Liver (tissue), 9 donors: ENCODE data around the gene MTERF4. TPM values are rescaled to one million over a fixed set of nuclear protein-coding genes. Genes with fewer than 3 reads are reported as not detected.

ENCODE experiments used
- DNase-seq: peaks from one replicate; pipeline ENCODE4 v3.0.0-alpha.2; 2017; ENCODE audit warnings: low spot score
- H3K27ac ChIP-seq, 2 donors: one replicate each; pipeline ENCODE4 v1.7.0; 2013; ENCODE audit warnings: inconsistent platforms in 2 of 2, low read length in 2 of 2, control low read depth in 1 of 2, low read depth in 1 of 2, mild to moderate bottlenecking in 1 of 2
- H3K27me3 ChIP-seq, 4 donors: one replicate each; pipeline versions ENCODE4 v1.6.1 to v1.7.0; 2013; ENCODE audit warnings: low read length in 3 of 4, inconsistent platforms in 1 of 4, mild to moderate bottlenecking in 1 of 4, moderate library complexity in 1 of 4; ENCODE audit not compliant: control insufficient read depth in 4 of 4, insufficient read depth in 4 of 4
- H3K36me3 ChIP-seq, 4 donors: one replicate each; pipeline versions ENCODE4 v1.6.1 to v1.7.0; 2013; ENCODE audit warnings: low read length in 3 of 4, mild to moderate bottlenecking in 3 of 4, low read depth in 1 of 4, moderate library complexity in 1 of 4; ENCODE audit not compliant: control insufficient read depth in 4 of 4, insufficient read depth in 3 of 4
- H3K4me1 ChIP-seq, 4 donors: one replicate each; pipeline versions ENCODE4 v1.6.1 to v1.7.0; 2013; ENCODE audit warnings: low read length in 3 of 4, mild to moderate bottlenecking in 3 of 4, moderate library complexity in 1 of 4; ENCODE audit not compliant: control insufficient read depth in 4 of 4, insufficient read depth in 4 of 4
- H3K4me3 ChIP-seq, 3 donors: one replicate each; pipeline versions ENCODE4 v1.6.1 to v1.7.0; 2013; ENCODE audit warnings: low read length in 3 of 3, control low read depth in 1 of 3, low read depth in 1 of 3, mild to moderate bottlenecking in 1 of 3
- H3K9ac ChIP-seq, 2 donors: one replicate each; pipeline ENCODE4 v1.7.0; 2013; ENCODE audit warnings: low read length in 2 of 2, mild to moderate bottlenecking in 2 of 2, moderate library complexity in 2 of 2, control low read depth in 1 of 2, low read depth in 1 of 2
- H3K9me3 ChIP-seq, 4 donors: one replicate each; pipeline versions ENCODE4 v1.6.1 to v1.7.0; 2013; ENCODE audit warnings: low read length in 3 of 4; ENCODE audit not compliant: control insufficient read depth in 4 of 4
- ATF3 ChIP-seq: IDR thresholded peaks from 2 replicates; pipeline ENCODE4 v1.6.1; 2016; ENCODE audit warnings: antibody characterized with exemption
- CTCF ChIP-seq: fragments of 150-350 bp; IDR thresholded peaks from 2 replicates; pipeline ENCODE4 v1.5.1; 2017; ENCODE audit warnings: improper control_type of control experiment, low read depth, low read length; ENCODE audit not compliant: missing input control
- EGR1 ChIP-seq, 2 donors: IDR thresholded peaks; 2 replicates each; pipeline ENCODE4 v1.6.1; 2016 to 2018; ENCODE audit warnings: antibody characterized with exemption in 2 of 2, low read depth in 2 of 2
- FOXA2 ChIP-seq: IDR thresholded peaks from 2 replicates; pipeline ENCODE4 v1.6.1; 2016; ENCODE audit warnings: antibody characterized with exemption
- GABPA ChIP-seq, 2 donors: IDR thresholded peaks in 1 of 2; conservative IDR thresholded peaks in 1 of 2; 2 replicates each; pipeline ENCODE4 v1.6.1; 2016; ENCODE audit warnings: antibody characterized with exemption in 2 of 2, mild to moderate bottlenecking in 1 of 2, moderate library complexity in 1 of 2
- HNF4A ChIP-seq, 2 donors: conservative IDR thresholded peaks; 2 replicates each; pipeline ENCODE4 v1.6.1; 2016; ENCODE audit warnings: antibody characterized with exemption in 2 of 2, mild to moderate bottlenecking in 2 of 2
- HNF4G ChIP-seq: IDR thresholded peaks from 2 replicates; pipeline ENCODE4 v1.6.1; 2016; ENCODE audit warnings: antibody characterized with exemption
- MAX ChIP-seq: IDR thresholded peaks from 2 replicates; pipeline ENCODE4 v1.6.1; 2016; ENCODE audit warnings: antibody characterized with exemption
- NR2F2 ChIP-seq: IDR thresholded peaks from 2 replicates; pipeline ENCODE4 v1.6.1; 2016; ENCODE audit warnings: antibody characterized with exemption
- RAD21 ChIP-seq, 2 donors: IDR thresholded peaks; 2 replicates each; pipeline ENCODE4 v1.6.1; 2016; ENCODE audit warnings: antibody characterized with exemption in 2 of 2, mild to moderate bottlenecking in 2 of 2
- REST ChIP-seq: IDR thresholded peaks from 2 replicates; pipeline ENCODE4 v1.6.1; 2016; ENCODE audit warnings: antibody characterized with exemption, mild to moderate bottlenecking
- RXRA ChIP-seq, 2 donors: IDR thresholded peaks; 2 replicates each; pipeline ENCODE4 v1.6.1; 2017 to 2018; ENCODE audit warnings: antibody characterized with exemption in 2 of 2, mild to moderate bottlenecking in 1 of 2
- SP1 ChIP-seq: IDR thresholded peaks from 2 replicates; pipeline ENCODE4 v1.6.1; 2018; ENCODE audit warnings: antibody characterized with exemption, mild to moderate bottlenecking
- TAF1 ChIP-seq: conservative IDR thresholded peaks from 2 replicates; pipeline ENCODE4 v1.6.1; 2016; ENCODE audit warnings: antibody characterized with exemption, mild to moderate bottlenecking
- YY1 ChIP-seq: IDR thresholded peaks from 2 replicates; pipeline ENCODE4 v1.6.1; 2016; ENCODE audit warnings: antibody characterized with exemption, mild to moderate bottlenecking
- ZBTB33 ChIP-seq: IDR thresholded peaks from 2 replicates; pipeline ENCODE4 v1.6.1; 2016; ENCODE audit warnings: antibody characterized with exemption
- WGBS: extraction: QIAGEN DNeasy Blood & Tissue Kit; methylation state at CpG from one replicate; pipeline ENCODE4 v1.1.7; 2013; 5-methylcytosine and 5-hydroxymethylcytosine counted together
- polyA plus RNA-seq, 2 donors: library from polyadenylated mRNA; stranded (reverse) in 1 of 2; unstranded in 1 of 2; fragments of 200-250 nt in 1 of 2; fragments of >200 nt in 1 of 2; fragmentation: Nextera tagmentation in 1 of 2; extraction: Ambion mirVana in 1 of 2; gene quantifications; one replicate each; pipeline versions ENCODE4 v1.2.1 to v1.2.3, GENCODE V29; 2013 to 2015
- total RNA-seq, 2 donors: library from RNA; depleted of rRNA; stranded (reverse); fragments of >200 nt; gene quantifications; one replicate each; pipeline ENCODE4 v1.2.3, GENCODE V29; 2014
- donor health status: healthy.
- donor health status: healthy.
- donor health status: healthy.
- donor health status: healthy.
- donor health status: healthy.

The MTERF4 gene
- total and polyA plus RNA-seq, 4 donors: 13.3 to 36.7 (median 20.3) TPM

- H3K36me3 ChIP-seq: peaks cover 0 to 4% (median 0%) of the 10 kb centered on the region in 4 donors
- no peak overlapping the region for H3K9ac ChIP-seq
- no peak overlapping the region for H3K4me3 ChIP-seq
- H3K4me1 ChIP-seq: peaks cover 1 to 11% (median 8%) of the 10 kb centered on the region in 4 donors
- no peak for DNase-seq
- no peaks in the 10 kb centered on the region for H3K27me3 ChIP-seq
- H3K27ac ChIP-seq: no peak overlapping the region
- TF ChIP-seq ATF3 (no peak), GABPA (IDR thresholded peaks at IDR 0.05 in 1 of 2, conservative IDR thresholded peaks at IDR 0.05 in 1 of 2) (no peak), NR2F2 (no peak), RAD21 (IDR thresholded peaks at IDR 0.05) (no peak), YY1 (no peak), RXRA (IDR thresholded peaks at IDR 0.05) (no peak), TAF1 (no peak), HNF4A (conservative IDR thresholded peaks at IDR 0.05) (no peak), FOXA2 (no peak), HNF4G (no peak), EGR1 (IDR thresholded peaks at IDR 0.05; ENCODE audit: low read depth in 2 of 2) (no peak), ZBTB33 (no peak), CTCF (no peak), MAX (no peak)
- 96% methylated on average over 24 of the region's 24 CpGs for WGBS
- no peaks in the 10 kb centered on the region for H3K9me3 ChIP-seq
Measured at GRCh38 chr2:241137276-241138190, 35.4 kb upstream of the MTERF4 start.

GRCh38 chr2:241136661-241137260 lies 34.7 kb upstream of the MTERF4 start:
- no peak for DNase-seq
- Histone ChIP-seq H3K27me3 (no peaks in the 10 kb centered on the region), H3K4me3 (no peak overlapping the region), H3K27ac (no peak overlapping the region), H3K9me3 (no peaks in the 10 kb centered on the region), H3K36me3 (peaks cover 0 to 4% (median 0%) of the 10 kb centered on the region in 4 donors), H3K9ac (no peak overlapping the region), H3K4me1 (peaks cover 1 to 11% (median 8%) of the 10 kb centered on the region in 4 donors)
- WGBS: 97% methylated on average over 25 of the region's 25 CpGs
- TF ChIP-seq EGR1 (IDR thresholded peaks at IDR 0.05; ENCODE audit: low read depth in 2 of 2) (no peak), GABPA (IDR thresholded peaks at IDR 0.05 in 1 of 2, conservative IDR thresholded peaks at IDR 0.05 in 1 of 2) (no peak), RAD21 (IDR thresholded peaks at IDR 0.05) (no peak), SP1 (no peak), REST (no peak), YY1 (no peak), MAX (no peak), FOXA2 (no peak), CTCF (no peak), NR2F2 (no peak)
